Testis (tissue), 2 donors: Measurements from ENCODE around the gene IFITM5.

Source experiments
- CTCF ChIP-seq, 3 experiments: fragments of 450-650 bp in 2 of 3; fragments of 200-600 bp in 1 of 3; sonication (generic) in 1 of 3; IDR thresholded peaks; one replicate each; pipeline ENCODE4 v1.5.1; 2016 to 2019; ENCODE audit warnings: antibody characterized with exemption in 3 of 3, mild to moderate bottlenecking in 2 of 3, moderate library complexity in 1 of 3
- POLR2A ChIP-seq: fragments of 450-650 bp; IDR thresholded peaks from one replicate; pipeline ENCODE4 v1.6.1; 2017; ENCODE audit warnings: antibody characterized with exemption, mild to moderate bottlenecking, moderate library complexity

- no peak for TF ChIP-seq CTCF (IDR thresholded peaks at IDR 0.05)
- no peak for TF ChIP-seq POLR2A
Observed at GRCh38 chr11:328012-328411, 28.7 kb upstream of the IFITM5 start.
